Loucy (cell line): ENCODE data around the gene MTPN.

Experiments
- CTCF ChIP-seq: fragments of 200-600 bp; sonication (generic); conservative IDR thresholded peaks from 2 replicates; pipeline ENCODE4 v1.5.1; 2014; ENCODE audit warnings: mild to moderate bottlenecking, antibody characterized with exemption, low read length
- EZH2phosphoT487 ChIP-seq: fragments of 200-600 bp; IDR thresholded peaks from 2 replicates; pipeline ENCODE4 v1.6.1; 2018; ENCODE audit warnings: antibody characterized with exemption, mild to moderate bottlenecking, moderate library complexity, borderline replicate concordance

- TF ChIP-seq CTCF (no peak), EZH2phosphoT487 (no peak)
Measured at GRCh38 chr7:135995748-135996147, 18.6 kb upstream of the MTPN start.
